ENCODE results near the gene RBM5.

The RBM5 gene

GRCh38 chr3:50122071-50122470 is 33.4 kb downstream of the RBM5 start:
- DNase-seq, result no peak

GRCh38 chr3:50122661-50123391 is 34.1 kb downstream of the RBM5 start:
- DNase-seq, result no peak

- DNase-seq, result no peak
Measured at GRCh38 chr3:50123394-50124051, 34.8 kb downstream of the RBM5 start.

DNA sequence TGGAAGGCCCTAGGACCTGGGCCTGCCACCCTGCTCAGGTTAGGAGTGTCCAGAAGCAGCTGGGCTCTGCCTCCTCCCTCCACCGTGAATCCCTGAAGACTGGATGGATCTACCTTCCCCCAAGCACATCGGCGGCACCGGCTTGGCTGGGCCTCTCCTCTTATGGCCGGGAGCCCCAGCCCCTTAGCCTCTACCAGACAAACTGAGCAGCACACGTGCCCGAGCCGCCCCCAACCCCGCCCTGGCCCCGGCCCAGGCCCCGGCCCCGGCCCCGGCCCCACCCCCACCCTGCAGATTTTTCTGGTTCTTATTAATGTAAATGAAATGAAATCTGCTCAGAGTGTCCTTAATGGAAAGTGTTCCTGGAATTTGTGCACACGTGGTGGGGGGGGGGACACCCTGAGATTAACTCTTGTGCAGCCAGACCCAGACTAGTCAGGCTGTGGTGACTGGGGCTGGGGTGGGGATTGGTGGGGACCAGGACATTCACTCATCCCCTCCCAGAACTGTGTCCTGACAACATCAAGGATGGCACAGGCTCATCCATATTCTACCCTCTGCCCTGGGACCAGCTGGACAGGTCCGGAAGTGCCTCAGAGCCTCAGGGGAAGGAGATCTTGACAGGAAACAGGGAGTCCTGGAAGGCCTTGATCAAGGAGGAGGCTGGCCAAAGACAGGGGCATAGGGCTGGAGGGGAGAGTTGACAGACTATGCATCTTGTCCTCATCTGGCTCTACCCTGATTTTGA is 35.5 kb downstream of the RBM5 start:
- DNase-seq, result no peak

GRCh38 chr3:50124800-50125178 is 36.1 kb downstream of the RBM5 start:
- no peak for DNase-seq

GRCh38 chr3:50125541-50126286 is 37.0 kb downstream of the RBM5 start:
- DNase-seq, result no peak

DNA sequence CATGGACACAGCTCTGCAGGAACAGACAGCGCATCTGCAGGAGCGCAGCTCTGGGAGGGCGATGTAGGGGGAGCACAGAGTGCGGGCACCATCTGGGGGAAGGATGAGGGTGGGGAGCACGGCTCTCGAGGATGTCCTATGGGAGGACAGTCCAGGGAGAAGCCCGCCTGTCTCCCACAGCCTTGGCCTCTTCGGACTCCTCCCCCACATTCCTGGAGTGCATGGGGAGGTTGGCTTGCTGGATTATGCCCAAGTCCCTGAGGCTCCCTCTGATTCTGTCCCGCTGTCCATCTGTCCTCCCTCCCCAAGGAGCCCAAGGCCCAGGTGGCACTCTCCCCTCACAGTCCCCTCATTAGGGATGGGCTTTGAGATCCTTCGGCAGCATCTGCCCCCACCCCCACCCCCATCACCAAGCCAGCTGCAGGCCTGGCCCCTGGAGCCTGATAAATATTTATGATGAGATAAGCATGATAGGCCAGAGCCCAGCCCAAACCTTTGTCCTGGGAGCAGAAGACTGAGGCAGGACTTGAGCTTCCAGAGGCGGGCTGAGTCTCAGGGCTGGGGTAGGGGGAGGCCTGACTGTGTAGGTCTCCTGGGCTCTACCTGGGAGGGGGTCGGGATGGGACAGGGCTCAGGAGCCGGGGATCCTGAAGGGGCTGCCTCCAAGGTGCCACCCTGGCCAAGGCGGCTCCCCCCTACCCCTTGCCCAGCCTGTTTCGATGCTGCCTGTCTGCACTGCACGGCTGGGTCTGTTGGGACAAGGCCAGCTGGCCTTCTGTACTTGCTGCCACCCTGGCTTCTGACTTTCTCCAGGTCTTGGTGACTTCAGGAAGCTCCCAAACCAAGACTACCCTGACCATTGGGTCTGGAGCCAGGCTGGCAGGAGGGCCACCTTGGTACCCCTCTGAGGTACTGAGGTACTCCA is 37.8 kb downstream of the RBM5 start:
- DNase-seq, result no peak

DNA sequence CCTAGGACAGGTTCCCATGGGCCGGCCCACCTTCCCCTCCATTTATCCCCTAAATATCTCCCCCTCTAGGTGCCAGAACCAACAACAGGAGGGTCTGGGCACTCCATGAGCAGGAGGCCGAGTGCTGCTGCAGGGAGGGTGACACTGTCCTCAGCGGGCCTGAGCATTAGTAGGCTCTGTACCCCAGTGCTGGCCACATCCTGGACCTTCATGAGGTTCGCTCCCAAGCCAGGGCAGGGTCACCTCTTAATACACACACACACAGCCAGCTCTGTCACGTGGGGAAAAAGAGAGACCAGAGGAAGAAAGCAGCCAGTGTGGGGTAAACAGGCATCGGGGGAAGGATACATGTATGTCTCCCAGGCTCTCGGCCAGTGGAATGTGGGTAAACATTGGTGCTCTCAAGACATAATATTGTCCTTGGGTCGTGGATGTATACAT is 38.6 kb downstream of the RBM5 start:
- DNase-seq, result no peak

GRCh38 chr3:50128001-50128400 is 39.3 kb downstream of the RBM5 start:
- no peak for DNase-seq

DNA sequence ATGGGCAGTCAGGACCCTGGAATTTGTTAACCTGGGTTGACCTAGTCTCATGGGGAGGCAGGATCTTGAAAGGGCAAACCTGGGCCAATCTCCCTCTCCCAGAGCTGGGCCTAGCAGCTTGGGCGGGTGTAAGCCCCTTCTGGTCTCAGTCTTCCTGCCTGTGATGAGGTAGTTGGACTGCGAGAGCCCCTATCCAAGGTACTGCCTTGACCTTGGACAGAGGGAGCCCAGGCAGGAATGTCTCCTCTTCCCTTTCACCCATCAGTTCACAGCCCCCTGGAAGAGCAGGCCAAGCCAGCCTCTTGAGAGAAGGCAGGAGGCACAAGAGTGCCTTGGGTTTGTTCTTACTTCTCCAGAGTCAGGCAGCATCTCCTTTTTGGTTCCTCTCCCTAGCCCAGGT is 41.7 kb downstream of the RBM5 start:
- DNase-seq, result no peak

GRCh38 chr3:50132421-50133282 is 43.9 kb downstream of the RBM5 start:
- DNase-seq, result no peak

- no peak for DNase-seq
Measured at GRCh38 chr3:50133283-50133615, 44.5 kb downstream of the RBM5 start.

DNA sequence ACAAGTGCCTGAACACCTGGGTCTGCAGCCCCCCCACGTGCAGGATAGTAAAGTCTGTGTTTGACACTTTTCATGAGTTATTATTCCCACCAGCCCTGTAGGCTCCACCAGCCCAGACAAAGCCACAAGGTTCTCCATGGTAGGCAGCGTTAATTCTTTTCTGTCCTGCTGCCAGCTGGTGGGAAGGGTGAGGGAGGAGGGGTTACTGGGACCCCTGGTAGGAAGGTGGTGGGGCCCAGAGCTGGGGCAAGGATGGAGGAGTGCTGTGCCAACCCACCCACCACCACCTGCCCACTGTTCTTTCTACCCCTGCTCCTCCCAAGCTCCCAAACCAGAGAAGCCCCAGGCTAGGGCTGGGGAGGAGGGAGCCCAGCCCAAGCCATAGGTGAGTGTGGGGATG is 45.6 kb downstream of the RBM5 start:
- no peak for DNase-seq

DNA sequence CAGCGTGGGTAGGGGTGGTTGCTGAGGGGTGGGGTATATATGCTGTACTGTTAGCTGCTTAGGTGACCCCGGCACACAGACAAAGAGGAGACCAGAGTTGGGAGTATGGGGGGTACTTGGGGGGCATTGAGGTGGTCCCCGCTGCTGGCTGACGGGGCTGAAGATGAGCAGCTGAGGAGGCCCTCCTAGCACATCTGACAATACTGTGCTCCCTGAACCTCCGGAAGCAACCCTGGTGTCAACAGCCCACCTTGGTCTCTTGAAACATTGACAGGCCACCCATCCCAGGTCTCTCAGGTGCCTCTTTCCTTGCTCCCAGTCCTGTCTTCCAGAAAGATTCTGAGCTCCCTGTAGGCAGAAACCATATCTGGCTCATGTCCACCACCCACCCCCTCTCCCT is 47.2 kb downstream of the RBM5 start:
- DNase-seq, result no peak

DNA sequence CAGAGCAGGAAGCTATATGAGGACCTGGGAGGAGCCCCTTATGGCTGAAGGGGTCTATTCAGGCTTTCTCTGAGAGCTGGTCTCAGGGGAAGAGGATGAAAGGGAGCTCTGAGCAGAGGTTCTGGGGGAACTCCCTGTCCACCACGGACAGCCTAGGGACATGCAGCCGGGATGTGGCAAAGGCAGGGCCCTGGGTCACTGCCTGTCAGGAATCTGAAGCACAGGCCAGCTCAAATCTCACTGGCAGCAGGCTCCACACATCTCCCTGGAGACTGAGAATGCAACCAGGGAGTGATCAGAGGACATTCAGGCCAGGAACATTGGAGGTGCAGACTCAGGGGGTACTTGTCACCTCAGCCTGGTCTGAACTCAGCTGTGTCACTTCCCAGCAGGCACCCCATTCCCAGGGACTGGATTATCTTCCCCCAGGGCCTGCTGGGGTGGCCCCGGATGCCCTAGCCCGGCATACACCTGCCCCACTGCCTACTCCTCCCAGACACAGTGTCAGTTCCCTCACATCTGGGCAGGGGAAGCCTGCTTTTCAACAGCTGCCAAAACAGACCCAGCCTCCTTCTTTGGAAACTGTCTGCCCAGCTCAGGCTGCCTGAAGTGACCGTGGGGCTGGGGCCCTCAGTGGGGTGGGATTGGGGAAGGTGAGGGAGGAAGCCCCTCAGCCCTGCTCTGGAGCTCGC is 48.1 kb downstream of the RBM5 start:
- no peak for DNase-seq

DNA sequence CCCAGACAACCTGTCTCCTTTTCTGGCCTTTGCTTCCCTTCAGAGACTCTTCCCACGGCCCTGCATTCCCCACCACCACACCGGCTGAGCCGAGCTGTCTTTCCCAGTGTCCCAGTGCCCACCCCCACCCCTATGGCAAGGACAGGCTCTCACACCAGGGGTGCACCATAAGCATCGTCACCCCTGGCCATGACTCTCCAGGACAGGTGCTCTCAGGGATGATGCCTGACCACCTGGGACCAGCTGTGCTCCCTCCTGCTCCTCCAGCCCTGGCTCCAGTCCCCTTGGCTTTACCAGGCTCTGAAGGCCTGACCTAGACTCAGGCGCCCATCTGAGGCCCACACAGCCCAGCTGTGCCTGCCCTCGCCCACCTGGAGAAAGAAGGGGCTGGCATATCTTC is 48.8 kb downstream of the RBM5 start:
- DNase-seq, result no peak

GRCh38 chr3:50138266-50139200 is 49.8 kb downstream of the RBM5 start:
- DNase-seq, result no peak

DNA sequence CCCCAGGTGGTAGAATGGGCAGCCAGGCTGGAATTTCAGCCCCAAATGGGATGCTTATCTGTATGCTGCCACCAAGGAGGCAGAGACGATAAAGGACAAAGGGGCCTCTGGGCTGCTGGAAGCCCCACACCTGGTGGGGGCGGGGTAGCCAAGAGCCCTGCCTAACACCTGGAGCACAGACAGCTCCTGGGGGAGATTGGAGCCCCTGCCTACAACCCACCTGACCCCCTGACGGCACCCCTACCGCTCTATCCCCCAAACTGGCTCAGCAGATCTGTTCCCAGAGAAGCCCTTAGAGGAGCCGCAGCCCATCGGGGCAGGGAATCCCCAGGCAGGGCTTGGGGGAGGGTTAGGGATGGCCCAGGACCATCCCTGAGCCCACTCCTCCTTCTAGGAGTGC is 50.6 kb downstream of the RBM5 start:
- DNase-seq, result no peak

DNA sequence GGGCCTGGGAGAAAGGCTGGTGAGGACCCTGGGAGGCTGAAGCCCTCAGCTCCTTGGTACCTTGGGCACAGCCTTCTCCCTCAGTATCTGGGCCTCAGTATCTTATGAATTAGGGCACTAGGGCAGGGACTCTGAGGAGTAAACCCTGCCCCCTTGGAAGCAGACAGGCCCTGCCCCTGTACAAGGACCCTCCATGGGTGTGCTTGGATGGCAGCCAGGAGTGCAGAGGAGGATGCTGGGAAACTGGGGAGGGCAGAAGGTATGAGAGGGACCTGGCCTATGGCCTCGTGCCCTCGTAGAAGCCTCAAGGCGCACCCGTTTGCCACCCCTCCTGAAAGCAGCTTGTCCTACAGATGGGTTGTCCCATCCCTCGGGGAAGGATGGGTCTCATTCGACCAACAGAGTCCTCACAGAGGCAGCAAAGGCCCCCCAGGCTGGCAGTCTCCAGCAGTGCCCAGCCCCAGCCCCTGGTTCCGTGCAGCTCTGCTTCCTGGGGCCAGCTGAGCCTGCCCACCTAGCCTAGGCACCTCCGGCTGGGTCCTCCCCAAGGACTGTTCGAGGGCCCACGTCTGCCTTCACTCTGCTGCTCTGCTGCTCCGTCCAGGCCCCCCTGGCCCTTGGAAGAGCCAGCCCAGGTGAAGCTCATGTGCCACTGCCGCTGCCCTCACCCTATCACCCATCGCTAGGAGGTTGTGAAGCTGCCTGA is 51.2 kb downstream of the RBM5 start:
- DNase-seq, result no peak
